Spleen (tissue), 11 donors: ENCODE data around the gene TSPAN18. TPM values are rescaled to one million over a fixed set of nuclear protein-coding genes. Genes with fewer than 3 reads are reported as not detected.

Experiments used
- DNase-seq: peaks from one replicate; pipeline ENCODE4 v3.0.0-alpha.2; 2020
- H3K27ac ChIP-seq, 8 donors: fragments of 200-600 bp; sonication (generic) in 7 of 8; 1 replicate in 4 of 8; 2 replicates in 4 of 8; pipeline versions ENCODE4 v1.5.0 to v1.8.0; 2016 to 2021; ENCODE audit warnings: inconsistent platforms in 4 of 8, mild to moderate bottlenecking in 4 of 8, moderate library complexity in 1 of 8
- H3K27me3 ChIP-seq, 7 donors: fragments of 200-600 bp; sonication (generic) in 6 of 7; replicated peaks in 1 of 7; 1 replicate in 4 of 7; 2 replicates in 3 of 7; pipeline versions ENCODE4 v1.5.0 to v1.8.0; 2016 to 2021; ENCODE audit warnings: inconsistent platforms in 3 of 7, mild to moderate bottlenecking in 1 of 7
- H3K36me3 ChIP-seq, 6 donors: fragments of 200-600 bp; sonication (generic) in 5 of 6; 1 replicate in 4 of 6; 2 replicates in 2 of 6; pipeline versions ENCODE4 v1.5.0 to v1.8.0; 2016 to 2021; ENCODE audit warnings: inconsistent platforms in 2 of 6
- H3K4me1 ChIP-seq, 6 donors: fragments of 200-600 bp; sonication (generic) in 5 of 6; 1 replicate in 3 of 6; 2 replicates in 3 of 6; pipeline versions ENCODE4 v1.5.0 to v1.8.0; 2016 to 2021; ENCODE audit warnings: inconsistent platforms in 3 of 6
- H3K4me3 ChIP-seq, 8 donors: fragments of 200-600 bp; sonication (generic) in 7 of 8; 1 replicate in 4 of 8; 2 replicates in 4 of 8; pipeline versions ENCODE4 v1.5.0 to v1.8.0; 2016 to 2021; ENCODE audit warnings: inconsistent platforms in 4 of 8, mild to moderate bottlenecking in 4 of 8, moderate library complexity in 2 of 8
- H3K9me3 ChIP-seq, 8 donors: fragments of 200-600 bp; sonication (generic) in 7 of 8; 1 replicate in 4 of 8; 2 replicates in 4 of 8; pipeline versions ENCODE4 v1.5.0 to v1.8.0; 2016 to 2021; ENCODE audit warnings: inconsistent platforms in 4 of 8
- CTCF ChIP-seq, 11 experiments: fragments of 200-600 bp in 7 of 11; fragments of 450-650 bp in 4 of 11; sonication (generic) in 4 of 11; IDR thresholded peaks in 8 of 11; conservative IDR thresholded peaks in 3 of 11; 1 replicate in 7 of 11; 2 replicates in 4 of 11; pipeline versions ENCODE4 v1.4.0 to v1.8.0; 2016 to 2021; ENCODE audit warnings: antibody characterized with exemption in 11 of 11, inconsistent platforms in 4 of 11, mild to moderate bottlenecking in 1 of 11
- POLR2A ChIP-seq, 3 donors: fragments of 450-650 bp; IDR thresholded peaks; one replicate each; pipeline ENCODE4 v1.5.1; 2017; ENCODE audit warnings: antibody characterized with exemption in 3 of 3, mild to moderate bottlenecking in 1 of 3
- POLR2AphosphoS5 ChIP-seq, 3 donors: sonication (generic); formaldehyde crosslinking; IDR thresholded peaks; one replicate each; pipeline ENCODE4 v1.5.1; 2017; ENCODE audit warnings: antibody characterized with exemption in 3 of 3
- WGBS, 5 donors: extraction: QIAGEN DNeasy Blood & Tissue Kit in 3 of 5; methylation state at CpG; one replicate each; pipeline versions ENCODE4 v1.1.5 to v1.1.7; 2013 to 2018; 5-methylcytosine and 5-hydroxymethylcytosine counted together
- intact Hi-C: fragments of 100-400 bp; cut with DNase I; formaldehyde crosslinking; loops from one replicate; pipeline ENCODE4 v1.15.0; 2023; ENCODE audit warnings: low total_unique reads
- polyA plus RNA-seq, 3 donors: library from polyadenylated mRNA; stranded (reverse); fragments of 200-250 nt; gene quantifications; one replicate each; pipeline ENCODE4 v1.2.1, GENCODE V29; 2013
- total RNA-seq, 7 donors: library from RNA; depleted of rRNA in 3 of 7; stranded (reverse); fragments of >200 nt in 3 of 7; fragmentation: NEBNext Ultra II Directional in 4 of 7; extraction: Animal tissue kit (Norgen Biotek cat#: 25700) in 4 of 7; gene quantifications; one replicate each; pipeline versions ENCODE4 v1.1.0 to v1.2.1, GENCODE V29; 2016 to 2021
- donor health status: healthy with polysubstance abuse.
- donor health status: DM: no; HTN: no; CAD: no; lungs with moderate emphysema.
- donor health status: DM: no; HTN: no; CAD: no.
- donor health status: Bipolar disorder and iron deficiency.
- donor health status: healthy.
- donor health status: DM: no; HTN: no; CAD: no.
- donor health status: DM: yes; HTN: yes; CAD: no.

The TSPAN18 gene
- total and polyA plus RNA-seq, 10 donors: 2.1 to 47.5 (median 21.3) TPM

GRCh38 chr11:44771252-44771734 is 44.5 kb downstream of the TSPAN18 start:
- Histone ChIP-seq H3K4me3 (no peak overlapping the region), H3K27me3 (no peaks in the 10 kb centered on the region), H3K27ac (no peak overlapping the region), H3K9me3 (peaks cover 0 to 11% (median 0%) of the 10 kb centered on the region in 8 donors), H3K4me1 (peaks cover 3 to 23% (median 13%) of the 10 kb centered on the region in 6 donors), H3K36me3 (no peaks in the 10 kb centered on the region)
- no peak for DNase-seq
- TF ChIP-seq CTCF (IDR thresholded peaks at IDR 0.05 in 8 of 11, conservative IDR thresholded peaks at IDR 0.05 in 3 of 11): no peak
- intact Hi-C loops: no loop called here

GRCh38 chr11:44771841-44772240 is 45.1 kb downstream of the TSPAN18 start:
- Histone ChIP-seq H3K27me3 (no peaks in the 10 kb centered on the region), H3K4me1 (peaks cover 0 to 18% (median 10%) of the 10 kb centered on the region in 6 donors), H3K4me3 (no peak overlapping the region), H3K36me3 (no peaks in the 10 kb centered on the region), H3K27ac (no peak overlapping the region), H3K9me3 (peaks cover 0 to 11% (median 0%) of the 10 kb centered on the region in 8 donors)
- intact Hi-C loops: no loop called here
- no peak for DNase-seq
- no peak for TF ChIP-seq POLR2A (IDR thresholded peaks at IDR 0.05)
- no peak for TF ChIP-seq CTCF (IDR thresholded peaks at IDR 0.05 in 8 of 11, conservative IDR thresholded peaks at IDR 0.05 in 3 of 11)
- no peak for TF ChIP-seq POLR2AphosphoS5 (IDR thresholded peaks at IDR 0.05)
- 77 to 89% (median 83%) methylated on average over 3 of the region's 3 CpGs for WGBS, 5 donors

GRCh38 chr11:44773351-44773965 is 46.7 kb downstream of the TSPAN18 start:
- WGBS, 5 donors: 85 to 92% (median 87%) methylated on average over 9 of the region's 9 CpGs
- H3K4me3 ChIP-seq: no peak overlapping the region
- H3K36me3 ChIP-seq: no peaks in the 10 kb centered on the region
- no peak overlapping the region for H3K27ac ChIP-seq
- H3K27me3 ChIP-seq: no peaks in the 10 kb centered on the region
- intact Hi-C loops: no loop called here
- H3K4me1 ChIP-seq: peaks cover 0 to 18% (median 10%) of the 10 kb centered on the region in 6 donors
- no peak for TF ChIP-seq CTCF (IDR thresholded peaks at IDR 0.05 in 8 of 11, conservative IDR thresholded peaks at IDR 0.05 in 3 of 11)
- no peak for TF ChIP-seq POLR2A (IDR thresholded peaks at IDR 0.05)
- TF ChIP-seq POLR2AphosphoS5 (IDR thresholded peaks at IDR 0.05): no peak
- H3K9me3 ChIP-seq: peaks cover 0 to 1% (median 0%) of the 10 kb centered on the region in 8 donors
- DNase-seq: peak; percentile 59

GRCh38 chr11:44774108-44774507 is 47.3 kb downstream of the TSPAN18 start:
- Histone ChIP-seq H3K4me3 (no peak overlapping the region), H3K27ac (peak overlapping the region in 1 of 8 donors; percentile 4), H3K36me3 (no peaks in the 10 kb centered on the region), H3K9me3 (no peaks in the 10 kb centered on the region), H3K27me3 (no peaks in the 10 kb centered on the region), H3K4me1 (peaks cover 0 to 18% (median 10%) of the 10 kb centered on the region in 6 donors)
- intact Hi-C loops: no loop called here
- peak; percentile 58 for DNase-seq
- TF ChIP-seq POLR2AphosphoS5 (IDR thresholded peaks at IDR 0.05): no peak
- no peak for TF ChIP-seq CTCF (IDR thresholded peaks at IDR 0.05 in 8 of 11, conservative IDR thresholded peaks at IDR 0.05 in 3 of 11)
- TF ChIP-seq POLR2A (IDR thresholded peaks at IDR 0.05): no peak
- WGBS, 5 donors: 47 to 79% (median 63%) methylated on average over 2 of the region's 2 CpGs
